ENCODE measurements around the gene PEX14. TPM values are rescaled to one million over a fixed set of nuclear protein-coding genes. Genes with fewer than 3 reads are reported as not detected.

The PEX14 gene
- polyA plus RNA-seq, 1 donor (not counting 4 experiments of a cell fraction or from before 2014, with no cell fraction given), result 8.4 TPM

DNA sequence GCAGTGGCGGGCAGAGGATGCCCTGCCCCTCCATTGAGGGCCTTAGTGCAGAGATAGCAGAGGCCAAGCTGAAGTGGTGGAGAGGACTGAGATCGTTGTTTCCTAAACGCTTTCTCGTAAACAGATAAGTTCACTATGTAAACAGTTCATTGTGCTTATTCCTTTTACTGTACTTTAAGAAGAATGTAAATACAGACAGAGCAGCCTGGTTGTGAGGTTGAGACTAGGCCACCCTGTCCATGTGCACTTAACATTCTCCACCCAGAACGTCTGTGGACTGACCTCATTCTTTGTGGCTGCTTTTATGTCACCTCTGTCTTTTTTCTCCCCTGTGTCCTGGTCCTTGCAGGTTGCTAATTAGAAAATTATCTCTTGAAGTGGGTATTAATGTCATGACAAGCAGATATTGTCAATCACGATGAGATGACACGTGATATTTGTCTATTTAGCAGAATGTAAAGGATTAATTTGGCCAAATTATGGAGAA lies 36.0 kb upstream of the PEX14 start:
- dilution Hi-C loops (cut with MboI; ENCODE audit: extremely low pct_ligation_motif_present, low sequenced_read_pairs), result no loop called here
- H3K27me3 ChIP-seq (ENCODE audit: control insufficient read depth, extremely low read depth, insufficient read depth, low read length), result no peaks in the 10 kb centered on the region
- no peak overlapping the region for H3K9ac ChIP-seq (ENCODE audit: control insufficient read depth, extremely low read depth, insufficient read depth, low read length)
- no peaks in the 10 kb centered on the region for H3K9me1 ChIP-seq (ENCODE audit: control insufficient read depth, extremely low read depth, insufficient read depth, low read length)
- no peak for DNase-seq (ENCODE audit: low read depth, low spot score)
- no peak overlapping the region for H2AFZ ChIP-seq (ENCODE audit: control insufficient read depth, low read length)
- no peak overlapping the region for H3K4me3 ChIP-seq (ENCODE audit: control insufficient read depth in 2 of 3, extremely low read depth in 1 of 3, insufficient read depth in 2 of 3, low read depth in 1 of 3, low read length in 3 of 3)
- no peak overlapping the region for H3K27ac ChIP-seq (ENCODE audit: control insufficient read depth, insufficient read depth, low read length)
- H3K79me2 ChIP-seq (ENCODE audit: control insufficient read depth, insufficient read depth, low read length), result no peaks in the 10 kb centered on the region
- no peaks in the 10 kb centered on the region for H4K20me1 ChIP-seq (ENCODE audit: control insufficient read depth, extremely low read depth, insufficient read depth, low read length)
- H3K9me3 ChIP-seq (ENCODE audit: control insufficient read depth, low read depth, low read length), result no peaks in the 10 kb centered on the region
- TF ChIP-seq EZH2 (IDR thresholded peaks at IDR 0.05; ENCODE audit: low read length), result no peak
- TF ChIP-seq, protein P1, sequence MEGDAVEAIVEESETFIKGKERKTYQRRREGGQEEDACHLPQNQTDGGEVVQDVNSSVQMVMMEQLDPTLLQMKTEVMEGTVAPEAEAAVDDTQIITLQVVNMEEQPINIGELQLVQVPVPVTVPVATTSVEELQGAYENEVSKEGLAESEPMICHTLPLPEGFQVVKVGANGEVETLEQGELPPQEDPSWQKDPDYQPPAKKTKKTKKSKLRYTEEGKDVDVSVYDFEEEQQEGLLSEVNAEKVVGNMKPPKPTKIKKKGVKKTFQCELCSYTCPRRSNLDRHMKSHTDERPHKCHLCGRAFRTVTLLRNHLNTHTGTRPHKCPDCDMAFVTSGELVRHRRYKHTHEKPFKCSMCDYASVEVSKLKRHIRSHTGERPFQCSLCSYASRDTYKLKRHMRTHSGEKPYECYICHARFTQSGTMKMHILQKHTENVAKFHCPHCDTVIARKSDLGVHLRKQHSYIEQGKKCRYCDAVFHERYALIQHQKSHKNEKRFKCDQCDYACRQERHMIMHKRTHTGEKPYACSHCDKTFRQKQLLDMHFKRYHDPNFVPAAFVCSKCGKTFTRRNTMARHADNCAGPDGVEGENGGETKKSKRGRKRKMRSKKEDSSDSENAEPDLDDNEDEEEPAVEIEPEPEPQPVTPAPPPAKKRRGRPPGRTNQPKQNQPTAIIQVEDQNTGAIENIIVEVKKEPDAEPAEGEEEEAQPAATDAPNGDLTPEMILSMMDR (optimal IDR thresholded peaks at IDR 0.05 in 1 of 3, IDR thresholded peaks at IDR 0.05 in 1 of 3, conservative IDR thresholded peaks at IDR 0.05 in 1 of 3; ENCODE audit: extremely low read depth in 1 of 3, insufficient read depth in 2 of 3, low read length in 3 of 3), result no peak
- no peaks in the 10 kb centered on the region for H3K4me1 ChIP-seq (ENCODE audit: control insufficient read depth, extremely low read depth, insufficient read depth, low read length)
- no peak overlapping the region for H3K4me2 ChIP-seq (ENCODE audit: control insufficient read depth, extremely low read depth, insufficient read depth, low read depth, low read length)
- FAIRE-seq, result no peak
- H3K36me3 ChIP-seq (ENCODE audit: control insufficient read depth in 2 of 2, extremely low read depth in 1 of 2, insufficient read depth in 2 of 2, low read length in 2 of 2), result peaks cover 0 to 2% of the 10 kb centered on the region in 2 experiments

GRCh38 chr1:10440305-10440704 lies 34.4 kb upstream of the PEX14 start:
- dilution Hi-C loops (cut with MboI; ENCODE audit: extremely low pct_ligation_motif_present, low sequenced_read_pairs), result no loop called here
- no peak for FAIRE-seq
- H3K27me3 ChIP-seq (ENCODE audit: control insufficient read depth, extremely low read depth, insufficient read depth, low read length), result no peaks in the 10 kb centered on the region
- H3K4me2 ChIP-seq (ENCODE audit: control insufficient read depth, extremely low read depth, insufficient read depth, low read depth, low read length), result no peak overlapping the region
- no peak overlapping the region for H2AFZ ChIP-seq (ENCODE audit: control insufficient read depth, low read length)
- no peaks in the 10 kb centered on the region for H4K20me1 ChIP-seq (ENCODE audit: control insufficient read depth, extremely low read depth, insufficient read depth, low read length)
- H3K9me1 ChIP-seq (ENCODE audit: control insufficient read depth, extremely low read depth, insufficient read depth, low read length), result no peaks in the 10 kb centered on the region
- H3K4me3 ChIP-seq (ENCODE audit: control insufficient read depth in 2 of 3, extremely low read depth in 1 of 3, insufficient read depth in 2 of 3, low read depth in 1 of 3, low read length in 3 of 3), result no peak overlapping the region
- no peak overlapping the region for H3K27ac ChIP-seq (ENCODE audit: control insufficient read depth, insufficient read depth, low read length)
- no peaks in the 10 kb centered on the region for H3K9me3 ChIP-seq (ENCODE audit: control insufficient read depth, low read depth, low read length)
- DNase-seq (ENCODE audit: low read depth, low spot score), result no peak
- no peak overlapping the region for H3K9ac ChIP-seq (ENCODE audit: control insufficient read depth, extremely low read depth, insufficient read depth, low read length)
- TF ChIP-seq EZH2 (IDR thresholded peaks at IDR 0.05; ENCODE audit: low read length), result no peak
- TF ChIP-seq, protein P1 (optimal IDR thresholded peaks at IDR 0.05 in 1 of 3, IDR thresholded peaks at IDR 0.05 in 1 of 3, conservative IDR thresholded peaks at IDR 0.05 in 1 of 3; ENCODE audit: extremely low read depth in 1 of 3, insufficient read depth in 2 of 3, low read length in 3 of 3), result no peak
- H3K4me1 ChIP-seq (ENCODE audit: control insufficient read depth, extremely low read depth, insufficient read depth, low read length), result peaks cover 13% of the 10 kb centered on the region
- H3K36me3 ChIP-seq (ENCODE audit: control insufficient read depth in 2 of 2, extremely low read depth in 1 of 2, insufficient read depth in 2 of 2, low read length in 2 of 2), result peaks cover 0 to under 1% of the 10 kb centered on the region in 2 experiments
- no peaks in the 10 kb centered on the region for H3K79me2 ChIP-seq (ENCODE audit: control insufficient read depth, insufficient read depth, low read length)

Data from keratinocyte (primary cell).